Esophagus squamous epithelium (tissue), 5 donors: ENCODE measurements around the gene MEX3C. TPM values are rescaled to one million over a fixed set of nuclear protein-coding genes. Genes with fewer than 3 reads are reported as not detected.

ENCODE experiments used
- DNase-seq: peaks from one replicate; lab custom pipeline; 2025; lab: John Stamatoyannopoulos, UW
- H3K27ac ChIP-seq, 4 donors: fragments of 200-600 bp; sonication (generic); one replicate each; pipeline ENCODE4 v1.5.1; 2016 to 2019; ENCODE audit warnings: mild to moderate bottlenecking in 1 of 4
- H3K27me3 ChIP-seq, 4 donors: fragments of 200-600 bp; sonication (generic); 1 replicate in 3 of 4; 2 replicates in 1 of 4; pipeline versions ENCODE4 v1.5.1 to v1.6.0; 2017 to 2021; ENCODE audit warnings: antibody characterized with exemption in 1 of 4
- H3K36me3 ChIP-seq, 3 donors: fragments of 200-600 bp; sonication (generic); one replicate each; pipeline ENCODE4 v1.5.1; 2016 to 2019
- H3K4me1 ChIP-seq, 3 donors: fragments of 200-600 bp; sonication (generic); one replicate each; pipeline ENCODE4 v1.5.1; 2017 to 2019
- H3K4me3 ChIP-seq, 4 donors: fragments of 200-600 bp; sonication (generic); 1 replicate in 3 of 4; 2 replicates in 1 of 4; pipeline ENCODE4 v1.5.1; 2016 to 2019; ENCODE audit warnings: mild to moderate bottlenecking in 2 of 4, moderate library complexity in 1 of 4
- H3K9me3 ChIP-seq, 3 donors: fragments of 200-600 bp; sonication (generic); one replicate each; pipeline ENCODE4 v1.5.1; 2016 to 2019
- POLR2A ChIP-seq, 4 donors: fragments of 450-650 bp; IDR thresholded peaks; one replicate each; pipeline ENCODE4 v1.6.1; 2017; ENCODE audit warnings: antibody characterized with exemption in 4 of 4, mild to moderate bottlenecking in 4 of 4, moderate library complexity in 3 of 4
- WGBS, 2 donors: methylation state at CpG; one replicate each; pipeline ENCODE4 v1.1.5; 2018; 5-methylcytosine and 5-hydroxymethylcytosine counted together
- intact Hi-C: fragments of 100-400 bp; cut with DNase I; formaldehyde crosslinking; loops from one replicate; pipeline ENCODE4 v1.15.0; 2022
- total RNA-seq, 4 donors: library from RNA; depleted of rRNA; stranded (reverse); fragments of >200 nt; gene quantifications; one replicate each; pipeline ENCODE4 v1.1.0, GENCODE V29; 2016
- TF ChIP-seq, protein P1 (sequence below), 6 experiments: fragments of 450-650 bp in 4 of 6; fragments of 200-600 bp in 2 of 6; sonication (generic) in 2 of 6; IDR thresholded peaks; one replicate each; pipeline ENCODE4 v1.5.1; 2016 to 2019; ENCODE audit warnings: antibody characterized with exemption in 6 of 6, mild to moderate bottlenecking in 4 of 6, moderate library complexity in 4 of 6
- donor health status: DM: yes; HTN: yes; CAD: no.

Gene MEX3C
- total RNA-seq, 4 donors from 2014 or later = 13.5 to 26.5 (median 21.4) TPM

- Histone ChIP-seq H3K27ac (no peak overlapping the region), H3K27me3 (no peaks in the 10 kb centered on the region), H3K36me3 (peaks cover 0 to 6% (median 0%) of the 10 kb centered on the region in 3 donors), H3K4me3 (no peak overlapping the region), H3K4me1 (peaks cover 0 to 30% (median 7%) of the 10 kb centered on the region in 3 donors), H3K9me3 (no peaks in the 10 kb centered on the region)
- TF ChIP-seq, protein P1, sequence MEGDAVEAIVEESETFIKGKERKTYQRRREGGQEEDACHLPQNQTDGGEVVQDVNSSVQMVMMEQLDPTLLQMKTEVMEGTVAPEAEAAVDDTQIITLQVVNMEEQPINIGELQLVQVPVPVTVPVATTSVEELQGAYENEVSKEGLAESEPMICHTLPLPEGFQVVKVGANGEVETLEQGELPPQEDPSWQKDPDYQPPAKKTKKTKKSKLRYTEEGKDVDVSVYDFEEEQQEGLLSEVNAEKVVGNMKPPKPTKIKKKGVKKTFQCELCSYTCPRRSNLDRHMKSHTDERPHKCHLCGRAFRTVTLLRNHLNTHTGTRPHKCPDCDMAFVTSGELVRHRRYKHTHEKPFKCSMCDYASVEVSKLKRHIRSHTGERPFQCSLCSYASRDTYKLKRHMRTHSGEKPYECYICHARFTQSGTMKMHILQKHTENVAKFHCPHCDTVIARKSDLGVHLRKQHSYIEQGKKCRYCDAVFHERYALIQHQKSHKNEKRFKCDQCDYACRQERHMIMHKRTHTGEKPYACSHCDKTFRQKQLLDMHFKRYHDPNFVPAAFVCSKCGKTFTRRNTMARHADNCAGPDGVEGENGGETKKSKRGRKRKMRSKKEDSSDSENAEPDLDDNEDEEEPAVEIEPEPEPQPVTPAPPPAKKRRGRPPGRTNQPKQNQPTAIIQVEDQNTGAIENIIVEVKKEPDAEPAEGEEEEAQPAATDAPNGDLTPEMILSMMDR (IDR thresholded peaks at IDR 0.05) = no peak
- TF ChIP-seq POLR2A (IDR thresholded peaks at IDR 0.05) = no peak
- intact Hi-C loops = no loop called here
- 83% methylated on average over 1 of the region's 1 CpG; no CpG with 5 or more reads in 1 of the 2 donors for WGBS, 2 donors
- DNase-seq = no peak
Measured at GRCh38 chr18:51184091-51184457, 13.4 kb downstream of the MEX3C start.

DNA sequence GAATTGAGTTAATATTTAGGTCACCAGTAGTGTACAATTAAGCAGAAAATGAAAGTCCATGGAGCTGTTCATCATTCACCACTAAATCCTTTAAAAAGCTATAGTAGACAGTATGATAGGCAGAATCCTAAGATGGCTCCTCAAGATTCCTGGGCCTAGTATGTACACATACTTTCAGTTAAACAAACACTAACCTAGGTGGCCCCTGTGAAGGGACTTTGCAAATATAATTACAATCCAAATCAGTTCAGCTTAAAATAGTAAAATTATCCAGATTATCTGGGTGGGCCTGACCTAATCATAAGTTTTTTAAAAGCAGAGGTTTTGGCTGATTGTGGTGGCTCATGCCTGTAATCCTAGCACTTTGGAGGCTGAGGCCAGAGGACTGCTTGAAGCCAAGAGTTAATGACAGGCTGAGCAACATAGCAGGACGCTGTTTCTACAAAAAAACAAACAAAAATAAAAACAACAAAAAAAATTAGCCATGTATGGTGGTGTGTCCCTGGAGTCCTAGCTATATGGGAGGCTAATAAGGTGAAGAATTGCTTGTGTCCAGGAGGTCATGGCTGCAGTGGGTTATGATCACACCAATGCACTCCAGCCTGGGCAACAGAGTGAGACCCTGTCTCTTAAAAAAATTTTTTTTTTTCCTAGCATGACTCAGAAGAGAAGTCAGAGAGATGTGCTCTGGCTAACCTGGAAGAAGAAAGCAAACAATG is 13.9 kb downstream of the MEX3C start:
- Histone ChIP-seq H3K4me3 (no peak overlapping the region), H3K27ac (no peak overlapping the region), H3K9me3 (no peaks in the 10 kb centered on the region), H3K27me3 (no peaks in the 10 kb centered on the region), H3K36me3 (peaks cover 0 to 6% (median 0%) of the 10 kb centered on the region in 3 donors), H3K4me1 (peaks cover 0 to 29% (median 5%) of the 10 kb centered on the region in 3 donors)
- TF ChIP-seq POLR2A (IDR thresholded peaks at IDR 0.05) = no peak
- TF ChIP-seq, protein P1 (IDR thresholded peaks at IDR 0.05) = no peak
- 92 to 100% methylated on average over 1 of the region's 1 CpG for WGBS, 2 donors
- intact Hi-C loops = no loop called here
- DNase-seq = no peak

- no peak for DNase-seq
- intact Hi-C loops = no loop called here
- no peaks in the 10 kb centered on the region for H3K27me3 ChIP-seq
- TF ChIP-seq, protein P1 (IDR thresholded peaks at IDR 0.05) = no peak
- TF ChIP-seq POLR2A (IDR thresholded peaks at IDR 0.05) = no peak
- H3K4me1 ChIP-seq = peaks cover 0 to 29% (median 0%) of the 10 kb centered on the region in 3 donors
- H3K4me3 ChIP-seq = no peak overlapping the region
- no peaks in the 10 kb centered on the region for H3K9me3 ChIP-seq
- H3K36me3 ChIP-seq = peaks cover 0 to 6% (median 0%) of the 10 kb centered on the region in 3 donors
- no peak overlapping the region for H3K27ac ChIP-seq
Measured at GRCh38 chr18:51182824-51183223, 14.7 kb downstream of the MEX3C start.

DNA sequence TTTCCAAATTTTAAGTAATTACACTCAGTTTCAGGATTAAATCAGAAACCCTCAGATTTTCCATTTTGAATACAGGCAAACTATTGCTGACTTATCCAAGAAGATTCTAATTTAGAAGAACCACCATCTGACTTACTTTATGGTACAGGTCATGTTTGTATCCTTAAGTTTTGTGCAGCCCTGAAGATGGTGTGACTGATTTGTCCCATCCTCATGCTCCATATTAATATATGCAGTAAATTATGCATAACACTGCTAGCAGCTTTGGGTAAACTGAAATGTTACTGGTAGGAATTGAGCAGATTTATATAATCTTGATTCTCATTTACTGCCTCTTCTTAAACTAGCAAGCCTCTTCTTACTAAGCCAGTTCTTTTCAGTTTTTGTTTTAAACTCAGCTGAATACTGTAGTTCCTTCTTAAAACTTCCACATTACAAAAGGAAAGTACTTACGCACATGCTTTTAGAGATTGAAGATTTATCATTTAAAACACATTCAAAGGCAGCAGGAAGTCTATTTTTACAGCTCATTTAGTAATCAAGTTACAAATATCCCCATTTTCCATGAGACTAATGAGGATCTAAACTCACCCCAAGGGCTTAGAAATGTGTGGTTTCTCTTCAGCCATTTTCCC is 25.7 kb downstream of the MEX3C start:
- Histone ChIP-seq H3K27me3 (no peaks in the 10 kb centered on the region), H3K9me3 (no peaks in the 10 kb centered on the region), H3K27ac (no peak overlapping the region), H3K4me3 (no peak overlapping the region), H3K36me3 (peaks cover 0 to 27% (median 0%) of the 10 kb centered on the region in 3 donors), H3K4me1 (no peaks in the 10 kb centered on the region)
- DNase-seq = no peak
- intact Hi-C loops = no loop called here
- WGBS, 2 donors = 69 to 82% methylated on average over 1 of the region's 1 CpG
- TF ChIP-seq POLR2A (IDR thresholded peaks at IDR 0.05) = no peak
- TF ChIP-seq, protein P1 (IDR thresholded peaks at IDR 0.05) = no peak

DNA sequence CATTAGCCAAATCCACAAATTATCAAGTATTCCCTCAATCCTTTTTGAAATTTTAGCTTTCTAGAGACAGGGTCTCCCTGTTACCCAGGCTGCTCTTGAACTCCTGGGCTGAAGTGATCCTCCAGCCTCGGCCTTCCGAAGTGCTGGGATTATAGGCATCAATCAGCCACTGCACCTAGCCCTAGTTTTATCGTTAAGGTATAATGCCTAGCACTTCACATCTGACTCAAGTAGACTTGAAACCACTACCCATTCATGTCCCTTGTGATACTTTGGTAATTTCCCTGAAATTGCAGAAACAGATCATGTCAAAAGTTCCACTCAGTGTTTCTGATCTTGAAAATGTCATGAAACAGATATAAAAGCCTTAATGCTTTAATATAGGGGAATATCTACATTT is 26.3 kb downstream of the MEX3C start:
- TF ChIP-seq POLR2A (IDR thresholded peaks at IDR 0.05) = no peak
- TF ChIP-seq, protein P1 (IDR thresholded peaks at IDR 0.05) = no peak
- no peak overlapping the region for H3K27ac ChIP-seq
- 75 to 92% methylated on average over 3 of the region's 3 CpGs for WGBS, 2 donors

More for the DNA sequence above, 26.3 kb downstream of the MEX3C start:
- Histone ChIP-seq H3K9me3 (no peaks in the 10 kb centered on the region), H3K27me3 (no peaks in the 10 kb centered on the region), H3K4me3 (no peak overlapping the region), H3K36me3 (peaks cover 0 to 22% (median 0%) of the 10 kb centered on the region in 3 donors), H3K4me1 (no peaks in the 10 kb centered on the region)
- intact Hi-C loops = no loop called here
- no peak for DNase-seq
